IMR-90 (cell line): Measurements from ENCODE around the gene PIRT. TPM values are rescaled to one million over a fixed set of nuclear protein-coding genes. Genes with fewer than 3 reads are reported as not detected.

Source experiments
- ATAC-seq: fragments of 200-7000 bp; cut with Tn5 transposase; 2 replicates; pipeline ENCODE4 v1.9.1; 2020; ENCODE audit warnings: low read depth, mild to moderate bottlenecking, moderate library complexity
- BruUV-seq: library from RNA; stranded (reverse); fragments of 400-500 nt; replicated peaks from 2 replicates; lab custom pipeline; 2021; lab: Mats Ljungman, UMichigan
- CTCF ChIA-PET: fragments of 300-600 bp; formaldehyde crosslinking; extraction: SDS; loops from one replicate; lab custom pipeline; 2021; ENCODE audit warnings: antibody characterized with exemption; lab: Yijun Ruan, JAX
- POLR2A ChIA-PET: fragments of 300-600 bp; sonication (Branson Sonifier 250); formaldehyde crosslinking; loops from one replicate; lab custom pipeline; 2022; ENCODE audit warnings: antibody characterized with exemption; ENCODE audit not compliant: unreplicated experiment; lab: Charles Lee
- DNase-seq: peaks from one replicate; pipeline ENCODE4 v3.0.0; 2013
- H2AFZ ChIP-seq: replicated peaks from 2 replicates; pipeline ENCODE3; 2013; ENCODE audit warnings: low read length, mild to moderate bottlenecking; ENCODE audit not compliant: poor library complexity
- H2AK5ac ChIP-seq: 2 replicates; pipeline ENCODE4 v1.6.1; 2013; ENCODE audit warnings: low read depth, low read length, inconsistent platforms
- H2AK9ac ChIP-seq: replicated peaks from 2 replicates; pipeline ENCODE3; 2013; ENCODE audit warnings: mild to moderate bottlenecking, low read depth, low read length, moderate library complexity; ENCODE audit not compliant: poor library complexity
- H2BK120ac ChIP-seq: 2 replicates; pipeline ENCODE4 v1.6.1; 2013; ENCODE audit warnings: low read depth, low read length, inconsistent platforms
- H2BK15ac ChIP-seq: 3 replicates; pipeline ENCODE4 v1.6.1; 2013; ENCODE audit warnings: low read depth, low read length, inconsistent platforms
- H2BK20ac ChIP-seq: 2 replicates; pipeline ENCODE4 v1.6.1; 2013; ENCODE audit warnings: low read depth, mild to moderate bottlenecking, inconsistent platforms, low read length, moderate library complexity
- H2BK5ac ChIP-seq: 2 replicates; pipeline ENCODE4 v1.6.1; 2013; ENCODE audit warnings: mild to moderate bottlenecking, low read depth, low read length, inconsistent platforms; ENCODE audit not compliant: poor library complexity, severe bottlenecking
- H3K14ac ChIP-seq: replicated peaks from 2 replicates; pipeline ENCODE4 v1.6.1; 2013; ENCODE audit warnings: low read depth, low read length, inconsistent platforms
- H3K18ac ChIP-seq: 2 replicates; pipeline ENCODE4 v1.6.1; 2013; ENCODE audit warnings: low read depth, low read length, control low read depth
- H3K23ac ChIP-seq: 2 replicates; pipeline ENCODE4 v1.6.1; 2013; ENCODE audit warnings: low read depth, low read length, inconsistent platforms
- H3K27ac ChIP-seq: 2 replicates; pipeline ENCODE4 v1.5.1; 2013; ENCODE audit warnings: mild to moderate bottlenecking, control low read depth, low read length; ENCODE audit not compliant: insufficient read depth
- H3K27me3 ChIP-seq: 2 replicates; pipeline ENCODE4 v1.6.1; 2013; ENCODE audit warnings: low read length; ENCODE audit not compliant: control insufficient read depth, insufficient read depth
- H3K36me3 ChIP-seq: 2 replicates; pipeline ENCODE4 v1.6.1; 2013; ENCODE audit warnings: low read length, mixed read lengths; ENCODE audit not compliant: control insufficient read depth, insufficient read depth
- H3K4ac ChIP-seq: 2 replicates; pipeline ENCODE4 v1.6.1; 2013; ENCODE audit warnings: low read depth, low read length, inconsistent platforms
- H3K4me1 ChIP-seq: 2 replicates; pipeline ENCODE4 v1.6.1; 2013; ENCODE audit warnings: low read length, mixed read lengths; ENCODE audit not compliant: control insufficient read depth, insufficient read depth
- H3K4me2 ChIP-seq: 2 replicates; pipeline ENCODE4 v1.6.1; 2013; ENCODE audit warnings: low read depth, mild to moderate bottlenecking, control low read depth, low read length, moderate library complexity
- H3K4me3 ChIP-seq: 2 replicates; pipeline ENCODE4 v1.5.1; 2013; ENCODE audit warnings: low read depth, mild to moderate bottlenecking, control low read depth, low read length, moderate library complexity; ENCODE audit not compliant: insufficient read depth
- H3K56ac ChIP-seq: 2 replicates; pipeline ENCODE4 v1.6.1; 2013; ENCODE audit warnings: low read length, inconsistent platforms; ENCODE audit not compliant: insufficient read depth; ENCODE audit errors: extremely low read depth
- H3K79me1 ChIP-seq, 2 experiments: 2 replicates each; pipeline ENCODE4 v1.6.1; 2013; ENCODE audit warnings: low read length in 2 of 2, inconsistent platforms in 1 of 2, low read depth in 1 of 2
- H3K9ac ChIP-seq: 2 replicates; pipeline ENCODE4 v1.6.1; 2013; ENCODE audit warnings: low read depth, low read length, control low read depth
- H3K9me1 ChIP-seq: 2 replicates; pipeline ENCODE4 v1.6.1; 2013; ENCODE audit warnings: low read length, inconsistent platforms; ENCODE audit not compliant: insufficient read depth
- H3K9me3 ChIP-seq: 2 replicates; pipeline ENCODE4 v1.6.1; 2013; ENCODE audit warnings: low read length; ENCODE audit not compliant: control insufficient read depth, insufficient read depth
- H4K20me1 ChIP-seq: 2 replicates; pipeline ENCODE4 v1.6.1; 2013; ENCODE audit warnings: low read length, inconsistent platforms; ENCODE audit not compliant: insufficient read depth
- H4K5ac ChIP-seq: 2 replicates; pipeline ENCODE4 v1.6.1; 2013; ENCODE audit warnings: mild to moderate bottlenecking, low read depth, low read length, control low read depth
- H4K8ac ChIP-seq, 2 experiments: 2 replicates each; pipeline ENCODE4 v1.6.1; 2013; ENCODE audit warnings: low read depth in 2 of 2, low read length in 2 of 2, control low read depth in 1 of 2, inconsistent platforms in 1 of 2
- H4K91ac ChIP-seq: 2 replicates; pipeline ENCODE4 v1.6.1; 2013; ENCODE audit warnings: low read depth, low read length, inconsistent platforms; ENCODE audit not compliant: insufficient read depth
- BHLHE40 ChIP-seq: fragments of 150-350 bp; IDR thresholded peaks from 2 replicates; pipeline ENCODE4 v1.6.1; 2016; ENCODE audit warnings: mild to moderate bottlenecking, low read depth, low read length
- CEBPB ChIP-seq: IDR thresholded peaks from 2 replicates; pipeline ENCODE4 v1.6.1; 2012; ENCODE audit warnings: low read depth, low read length, improper control_type of control experiment
- CHD1 ChIP-seq: IDR thresholded peaks from 2 replicates; pipeline ENCODE4 v1.6.1; 2012; ENCODE audit warnings: low read depth, low read length, improper control_type of control experiment
- ELK1 ChIP-seq: fragments of 150-350 bp; IDR thresholded peaks from 2 replicates; pipeline ENCODE4 v1.6.1; 2016; ENCODE audit warnings: low read depth, mild to moderate bottlenecking, low read length, moderate library complexity, borderline replicate concordance
- FOS ChIP-seq: fragments of 150-350 bp; IDR thresholded peaks from 2 replicates; pipeline ENCODE4 v1.6.1; 2016; ENCODE audit warnings: low read depth, low read length
- MAFK ChIP-seq: IDR thresholded peaks from 2 replicates; pipeline ENCODE4 v1.6.1; 2012; ENCODE audit warnings: low read depth, low read length, improper control_type of control experiment
- MAZ ChIP-seq: IDR thresholded peaks from 2 replicates; pipeline ENCODE4 v1.6.1; 2012; ENCODE audit warnings: low read depth, mild to moderate bottlenecking, low read length, improper control_type of control experiment, moderate library complexity, borderline replicate concordance
- MXI1 ChIP-seq: IDR thresholded peaks from 2 replicates; pipeline ENCODE4 v1.6.1; 2012; ENCODE audit warnings: low read depth, mild to moderate bottlenecking, low read length, moderate library complexity, borderline replicate concordance
- NFE2L2 ChIP-seq: fragments of 150-350 bp; IDR thresholded peaks from 2 replicates; pipeline ENCODE4 v1.6.1; 2016; ENCODE audit warnings: low read depth, mild to moderate bottlenecking, low read length
- POLR2A ChIP-seq: IDR thresholded peaks from 2 replicates; pipeline ENCODE4 v1.6.1; 2012; ENCODE audit warnings: mild to moderate bottlenecking, low read depth, low read length
- RAD21 ChIP-seq: IDR thresholded peaks from 2 replicates; pipeline ENCODE4 v1.6.1; 2012; ENCODE audit warnings: low read length, improper control_type of control experiment
- RCOR1 ChIP-seq: IDR thresholded peaks from 2 replicates; pipeline ENCODE4 v1.6.1; 2012; ENCODE audit warnings: mild to moderate bottlenecking, low read length, improper control_type of control experiment; ENCODE audit not compliant: insufficient replicate concordance
- SMC3 ChIP-seq: fragments of 150-350 bp; IDR thresholded peaks from 2 replicates; pipeline ENCODE4 v1.6.1; 2016; ENCODE audit warnings: low read depth, mild to moderate bottlenecking, antibody characterized with exemption, low read length, moderate library complexity
- USF2 ChIP-seq: fragments of 150-350 bp; IDR thresholded peaks from 2 replicates; pipeline ENCODE4 v1.6.1; 2017; ENCODE audit warnings: mild to moderate bottlenecking, antibody characterized with exemption, low read length, low read depth
- WGBS, 2 experiments: methylation state at CpG; one replicate each; pipeline versions ENCODE4 v1.1.5 to v1.1.7; 2013; ENCODE audit warnings: missing lambda C conversion rate in 2 of 2; ENCODE audit not compliant: insufficient read length in 1 of 2; ENCODE audit errors: extremely low coverage in 2 of 2; 5-methylcytosine and 5-hydroxymethylcytosine counted together
- dilution Hi-C: fragments of 300-500 bp; cut with HindIII; formaldehyde crosslinking; loops from one replicate; pipeline ENCODE4 v1.14.3; 2018; ENCODE audit warnings: low sequenced_read_pairs; ENCODE audit not compliant: unreplicated experiment
- in situ Hi-C: fragments of 300-500 bp; cut with MboI; formaldehyde crosslinking; loops from 3 replicates; pipeline ENCODE4 v1.14.3; 2019; ENCODE audit warnings: low sequenced_read_pairs, inconsistent platforms, mixed read lengths
- intact Hi-C: fragments of 100-400 bp; cut with micrococcal nuclease; formaldehyde crosslinking; loops from 2 replicates; pipeline ENCODE4 v1.10.0; 2022
- polyA plus RNA-seq, 3 experiments: library from polyadenylated mRNA; depleted of rRNA; stranded (reverse); fragments of >200 nt; gene quantifications; 2 replicates each; pipeline ENCODE4 v1.2.3, GENCODE V29; 2012; ENCODE audit warnings: low replicate concordance in 1 of 3
- total RNA-seq: library from RNA; depleted of rRNA; stranded (reverse); fragments of >200 nt; gene quantifications from 2 replicates; pipeline ENCODE4 v1.2.3, GENCODE V29; 2012

The PIRT gene
- total and polyA plus RNA-seq, 2 of the 4 experiments (the other 2 are of a cell fraction), result not detected

- no peaks in the 10 kb centered on the region for H3K4me1 ChIP-seq
- H3K9ac ChIP-seq, result no peak overlapping the region
- H2BK120ac ChIP-seq, result no peak overlapping the region
- no peak overlapping the region for H2BK20ac ChIP-seq
- no peak overlapping the region for H2AK5ac ChIP-seq
- H3K4ac ChIP-seq, result no peak overlapping the region
- WGBS, 2 experiments, result 66% methylated on average over 3 of the region's 5 CpGs; no CpG with 5 or more reads in 1 of the 2 experiments
- intact Hi-C loops (no loop called here), dilution Hi-C loops (no loop called here), in situ Hi-C loops (no loop called here)
- BruUV-seq, result no TSS peak
- no peak overlapping the region for H3K4me2 ChIP-seq
- no peaks in the 10 kb centered on the region for H3K36me3 ChIP-seq
- no peak overlapping the region for H3K27ac ChIP-seq
- H3K79me1 ChIP-seq, result no peaks in the 10 kb centered on the region
- H2AFZ ChIP-seq, result no peak overlapping the region
- no peak overlapping the region for H2BK15ac ChIP-seq
- no peak overlapping the region for H4K8ac ChIP-seq
- no peak overlapping the region for H4K91ac ChIP-seq
- ChIA-PET CTCF (no interaction called here), POLR2A (no interaction called here)
- DNase-seq (no peak), ATAC-seq (no peak)
- H4K20me1 ChIP-seq, result no peaks in the 10 kb centered on the region
- no peak overlapping the region for H2AK9ac ChIP-seq
- H3K9me3 ChIP-seq, result no peaks in the 10 kb centered on the region
- TF ChIP-seq FOS, result no peak
- no peak for TF ChIP-seq RAD21
- no peak for TF ChIP-seq BHLHE40
- TF ChIP-seq POLR2A, result no peak
- TF ChIP-seq CHD1, result no peak
- no peak for TF ChIP-seq NFE2L2
- TF ChIP-seq USF2, result no peak
- no peak for TF ChIP-seq RCOR1
- no peak for TF ChIP-seq CEBPB
- no peak for TF ChIP-seq MXI1
- TF ChIP-seq SMC3, result no peak
- no peak for TF ChIP-seq MAZ
- TF ChIP-seq MAFK, result no peak
- TF ChIP-seq ELK1, result no peak
- H3K9me1 ChIP-seq, result no peaks in the 10 kb centered on the region
- H4K5ac ChIP-seq, result no peak overlapping the region
- H3K18ac ChIP-seq, result no peak overlapping the region
- no peak overlapping the region for H3K14ac ChIP-seq
- H3K27me3 ChIP-seq, result no peaks in the 10 kb centered on the region
- no peak overlapping the region for H2BK5ac ChIP-seq
- no peak overlapping the region for H3K4me3 ChIP-seq
- H3K56ac ChIP-seq, result no peak overlapping the region
- no peak overlapping the region for H3K23ac ChIP-seq
These were observed 6.2 kb downstream of the PIRT start for GRCh38 chr17:10831696-10832095.
